ENCODE data around the gene ALS2CL.

The ALS2CL gene

GRCh38 chr3:46664971-46665762, 28.3 kb downstream of the ALS2CL start:
- no peaks in the 10 kb centered on the region for H3K36me3 ChIP-seq (ENCODE audit: insufficient read depth, low read length)
- H3K27ac ChIP-seq (ENCODE audit: low read length) = no peak overlapping the region
- no peak overlapping the region for H3K4me2 ChIP-seq (ENCODE audit: insufficient read depth, low read length)
- DNase-seq = no peak
- no peaks in the 10 kb centered on the region for H3K27me3 ChIP-seq (ENCODE audit: insufficient read depth, low read length, poor library complexity)
- H3K4me3 ChIP-seq (ENCODE audit: low read depth in 1 of 2, low read length in 2 of 2) = no peak overlapping the region
- no peak overlapping the region for H2AFZ ChIP-seq (ENCODE audit: low read depth, low read length)
- no peak for ATAC-seq (ENCODE audit: insufficient read depth, low read depth)
- H3K4me1 ChIP-seq (ENCODE audit: insufficient read depth, low read length) = no peaks in the 10 kb centered on the region
- H4K20me1 ChIP-seq (ENCODE audit: insufficient read depth, low read length) = no peaks in the 10 kb centered on the region
- no peak overlapping the region for H3K9ac ChIP-seq (ENCODE audit: low read depth, low read length)
- TF ChIP-seq CTCF (IDR thresholded peaks at IDR 0.05; ENCODE audit: borderline replicate concordance, extremely low read depth, low read length, poor library complexity, severe bottlenecking) = no peak
- TF ChIP-seq EZH2 (IDR thresholded peaks at IDR 0.05; ENCODE audit: borderline replicate concordance, low read depth, low read length, severe bottlenecking) = no peak
- H3K79me2 ChIP-seq (ENCODE audit: insufficient read depth, low read length) = no peaks in the 10 kb centered on the region
- no peaks in the 10 kb centered on the region for H3K9me3 ChIP-seq (ENCODE audit: insufficient read depth, low read length, severe bottlenecking)

- Histone ChIP-seq H3K4me3 (ENCODE audit: low read depth in 1 of 2, low read length in 2 of 2) (no peak overlapping the region), H4K20me1 (ENCODE audit: insufficient read depth, low read length) (no peaks in the 10 kb centered on the region), H2AFZ (ENCODE audit: low read depth, low read length) (no peak overlapping the region), H3K27ac (ENCODE audit: low read length) (no peak overlapping the region), H3K36me3 (ENCODE audit: insufficient read depth, low read length) (no peaks in the 10 kb centered on the region), H3K79me2 (ENCODE audit: insufficient read depth, low read length) (no peaks in the 10 kb centered on the region), H3K9ac (ENCODE audit: low read depth, low read length) (no peak overlapping the region), H3K4me1 (ENCODE audit: insufficient read depth, low read length) (no peaks in the 10 kb centered on the region), H3K9me3 (ENCODE audit: insufficient read depth, low read length, severe bottlenecking) (no peaks in the 10 kb centered on the region), H3K4me2 (ENCODE audit: insufficient read depth, low read length) (no peak overlapping the region), H3K27me3 (ENCODE audit: insufficient read depth, low read length, poor library complexity) (no peaks in the 10 kb centered on the region)
- ATAC-seq (ENCODE audit: insufficient read depth, low read depth) (no peak), DNase-seq (no peak)
- TF ChIP-seq CTCF (IDR thresholded peaks at IDR 0.05; ENCODE audit: borderline replicate concordance, extremely low read depth, low read length, poor library complexity, severe bottlenecking) = no peak
- no peak for TF ChIP-seq EZH2 (IDR thresholded peaks at IDR 0.05; ENCODE audit: borderline replicate concordance, low read depth, low read length, severe bottlenecking)
Observed at GRCh38 chr3:46664188-46664970, 29.1 kb downstream of the ALS2CL start.

- Histone ChIP-seq H3K79me2 (ENCODE audit: insufficient read depth, low read length) (no peaks in the 10 kb centered on the region), H3K27ac (ENCODE audit: low read length) (no peak overlapping the region), H2AFZ (ENCODE audit: low read depth, low read length) (no peak overlapping the region), H3K9me3 (ENCODE audit: insufficient read depth, low read length, severe bottlenecking) (no peaks in the 10 kb centered on the region), H3K4me3 (ENCODE audit: low read depth in 1 of 2, low read length in 2 of 2) (no peak overlapping the region), H3K4me1 (ENCODE audit: insufficient read depth, low read length) (no peaks in the 10 kb centered on the region), H3K9ac (ENCODE audit: low read depth, low read length) (no peak overlapping the region), H3K27me3 (ENCODE audit: insufficient read depth, low read length, poor library complexity) (no peaks in the 10 kb centered on the region), H3K4me2 (ENCODE audit: insufficient read depth, low read length) (no peak overlapping the region), H4K20me1 (ENCODE audit: insufficient read depth, low read length) (no peaks in the 10 kb centered on the region), H3K36me3 (ENCODE audit: insufficient read depth, low read length) (no peaks in the 10 kb centered on the region)
- peak; percentile 3 for DNase-seq
- ATAC-seq (ENCODE audit: insufficient read depth, low read depth) = peak; percentile 56
- TF ChIP-seq EZH2 (IDR thresholded peaks at IDR 0.05; ENCODE audit: borderline replicate concordance, low read depth, low read length, severe bottlenecking) = no peak
- TF ChIP-seq CTCF (IDR thresholded peaks at IDR 0.05; ENCODE audit: borderline replicate concordance, extremely low read depth, low read length, poor library complexity, severe bottlenecking) = peak; percentile 49
Observed at GRCh38 chr3:46663591-46664135, 29.8 kb downstream of the ALS2CL start.
